Tibial nerve (tissue), 4 donors: ENCODE data around the gene SYT5. TPM values are rescaled to one million over a fixed set of nuclear protein-coding genes. Genes with fewer than 3 reads are reported as not detected.

Source experiments
- DNase-seq, 2 donors: peaks; one replicate each; pipeline ENCODE4 v3.0.0-alpha.2; 2019; ENCODE audit warnings: low spot score in 2 of 2
- H3K27ac ChIP-seq, 4 donors: fragments of 200-600 bp; sonication (generic) in 3 of 4; one replicate each; pipeline ENCODE4 v1.5.1; 2017 to 2019; ENCODE audit warnings: mild to moderate bottlenecking in 1 of 4
- H3K27me3 ChIP-seq, 2 donors: fragments of 200-600 bp; sonication (generic) in 1 of 2; one replicate each; pipeline versions ENCODE4 v1.5.1 to v1.6.0; 2017 to 2019
- H3K36me3 ChIP-seq, 3 donors: fragments of 200-600 bp; sonication (generic); one replicate each; pipeline ENCODE4 v1.5.1; 2018 to 2019
- H3K4me1 ChIP-seq, 4 donors: fragments of 200-600 bp; sonication (generic) in 3 of 4; one replicate each; pipeline ENCODE4 v1.5.1; 2017 to 2019
- H3K4me3 ChIP-seq, 4 donors: fragments of 200-600 bp; sonication (generic) in 3 of 4; one replicate each; pipeline ENCODE4 v1.5.1; 2017 to 2019; ENCODE audit warnings: mild to moderate bottlenecking in 1 of 4, moderate library complexity in 1 of 4
- H3K9me3 ChIP-seq, 4 donors: fragments of 200-600 bp; sonication (generic) in 3 of 4; one replicate each; pipeline ENCODE4 v1.5.1; 2017 to 2019
- EP300 ChIP-seq, 2 donors: sonication (generic); formaldehyde crosslinking; IDR thresholded peaks; one replicate each; pipeline ENCODE4 v1.6.1; 2017; ENCODE audit warnings: antibody characterized with exemption in 2 of 2, mild to moderate bottlenecking in 1 of 2
- POLR2A ChIP-seq, 2 donors: fragments of 450-650 bp; IDR thresholded peaks; one replicate each; pipeline ENCODE4 v1.6.1; 2017; ENCODE audit warnings: antibody characterized with exemption in 2 of 2, mild to moderate bottlenecking in 2 of 2, moderate library complexity in 2 of 2
- WGBS, 2 donors: methylation state at CpG; one replicate each; pipeline ENCODE4 v1.1.5; 2018; 5-methylcytosine and 5-hydroxymethylcytosine counted together
- total RNA-seq, 4 donors: library from RNA; depleted of rRNA; stranded (reverse); fragments of >200 nt; gene quantifications; one replicate each; pipeline ENCODE4 v1.1.0, GENCODE V29; 2016
- TF ChIP-seq, protein P1 (sequence below), 5 experiments: fragments of 200-600 bp in 3 of 5; fragments of 450-650 bp in 2 of 5; sonication (generic) in 3 of 5; IDR thresholded peaks; one replicate each; pipeline ENCODE4 v1.5.1; 2016 to 2019; ENCODE audit warnings: antibody characterized with exemption in 5 of 5, mild to moderate bottlenecking in 3 of 5, moderate library complexity in 2 of 5

Gene SYT5
- total RNA-seq, 4 donors from 2014 or later: not detected

DNA sequence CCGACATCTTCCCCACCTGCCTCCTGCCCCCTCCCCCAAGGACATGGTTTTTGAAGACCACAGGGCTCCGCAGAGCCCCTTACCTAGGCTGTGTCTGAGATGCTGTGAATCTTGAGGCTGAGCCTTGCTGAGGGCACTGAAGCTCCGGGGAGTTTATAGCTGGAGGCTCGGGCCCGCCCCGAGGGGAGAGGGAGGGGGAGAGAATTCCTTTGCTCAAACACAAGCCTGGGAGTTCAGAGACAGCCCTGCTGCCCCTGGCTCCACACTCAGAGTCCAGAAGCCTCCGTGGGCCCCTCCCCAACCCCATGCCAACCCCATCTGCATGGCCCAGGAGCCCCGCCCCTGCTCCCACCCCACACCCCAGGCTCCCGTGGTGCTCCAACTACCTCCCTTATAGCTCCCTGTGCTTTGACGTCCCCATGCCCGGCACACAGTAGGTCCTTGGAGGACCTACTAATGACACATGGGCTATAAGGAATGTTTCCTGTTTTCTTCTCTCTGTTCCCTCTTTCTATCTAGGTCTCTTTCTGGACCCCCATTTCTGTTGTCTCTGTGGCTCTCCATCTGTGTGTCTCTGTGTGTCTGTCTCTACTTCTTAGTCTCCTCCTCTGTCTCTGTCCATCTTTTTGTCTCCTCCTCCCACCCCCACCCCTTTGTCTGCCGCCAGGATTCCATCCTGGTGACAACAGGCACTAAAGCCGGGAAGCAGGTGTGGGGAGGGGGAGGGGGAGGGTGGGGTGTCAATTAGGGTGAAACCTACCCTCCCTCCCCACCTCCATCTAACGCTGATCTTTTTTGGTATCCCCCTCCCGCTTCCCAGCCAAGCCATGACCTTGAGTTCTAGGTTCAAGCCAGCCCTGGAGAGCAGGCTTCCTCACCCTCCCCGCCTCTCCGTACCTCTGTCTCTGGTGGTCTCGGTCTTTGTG, 30.7 kb downstream of the SYT5 start, which contains the start of gene TNNT1:
Gene TNNT1 (minus strand): TSS at position 129 of the 926 bp plus-strand sequence. CDS start 2,049 bp downstream, outside the sequence.
- Histone ChIP-seq H3K27me3 (peaks cover 0 to 84% of the 10 kb centered on the region in 2 donors), H3K4me3 (no peak within 1 kb of the TSS)
- no peak for TF ChIP-seq EP300 (IDR thresholded peaks at IDR 0.05)
- TF ChIP-seq, protein P1, sequence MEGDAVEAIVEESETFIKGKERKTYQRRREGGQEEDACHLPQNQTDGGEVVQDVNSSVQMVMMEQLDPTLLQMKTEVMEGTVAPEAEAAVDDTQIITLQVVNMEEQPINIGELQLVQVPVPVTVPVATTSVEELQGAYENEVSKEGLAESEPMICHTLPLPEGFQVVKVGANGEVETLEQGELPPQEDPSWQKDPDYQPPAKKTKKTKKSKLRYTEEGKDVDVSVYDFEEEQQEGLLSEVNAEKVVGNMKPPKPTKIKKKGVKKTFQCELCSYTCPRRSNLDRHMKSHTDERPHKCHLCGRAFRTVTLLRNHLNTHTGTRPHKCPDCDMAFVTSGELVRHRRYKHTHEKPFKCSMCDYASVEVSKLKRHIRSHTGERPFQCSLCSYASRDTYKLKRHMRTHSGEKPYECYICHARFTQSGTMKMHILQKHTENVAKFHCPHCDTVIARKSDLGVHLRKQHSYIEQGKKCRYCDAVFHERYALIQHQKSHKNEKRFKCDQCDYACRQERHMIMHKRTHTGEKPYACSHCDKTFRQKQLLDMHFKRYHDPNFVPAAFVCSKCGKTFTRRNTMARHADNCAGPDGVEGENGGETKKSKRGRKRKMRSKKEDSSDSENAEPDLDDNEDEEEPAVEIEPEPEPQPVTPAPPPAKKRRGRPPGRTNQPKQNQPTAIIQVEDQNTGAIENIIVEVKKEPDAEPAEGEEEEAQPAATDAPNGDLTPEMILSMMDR (IDR thresholded peaks at IDR 0.05): no peak
- TF ChIP-seq POLR2A (IDR thresholded peaks at IDR 0.05): no peak

GRCh38 chr19:55147545-55148251, 32.4 kb downstream of the SYT5 start:
- H3K4me1 ChIP-seq: peaks cover 0 to 15% (median 0%) of the 10 kb centered on the region in 4 donors
- TF ChIP-seq, protein P1 (IDR thresholded peaks at IDR 0.05): no peak
- no peak for TF ChIP-seq POLR2A (IDR thresholded peaks at IDR 0.05)
- no peak for TF ChIP-seq EP300 (IDR thresholded peaks at IDR 0.05)
- 30 to 35% methylated on average over 6 of the region's 9 CpGs for WGBS, 2 donors
- H3K9me3 ChIP-seq: peaks cover 0 to 9% (median 0%) of the 10 kb centered on the region in 4 donors
- H3K36me3 ChIP-seq: no peaks in the 10 kb centered on the region
- DNase-seq: no peak
- H3K27me3 ChIP-seq: peaks cover 0 to 84% of the 10 kb centered on the region in 2 donors
- H3K4me3 ChIP-seq: no peak overlapping the region
- H3K27ac ChIP-seq: no peak overlapping the region

More for the DNA sequence above, 30.7 kb downstream of the SYT5 start, which contains the start of gene TNNT1:
- H3K9me3 ChIP-seq: peaks cover 0 to 9% (median 0%) of the 10 kb centered on the region in 4 donors
- H3K4me1 ChIP-seq: peaks cover 0 to 15% (median 0%) of the 10 kb centered on the region in 4 donors
- no peak within 1 kb of the TSS for H3K27ac ChIP-seq
- no peaks in the 10 kb centered on the region for H3K36me3 ChIP-seq
- no peak for DNase-seq
- 10 to 11% methylated on average over 17 to 18 of the region's 18 CpGs for WGBS, 2 donors

- Histone ChIP-seq H3K27ac (no peak overlapping the region), H3K36me3 (no peaks in the 10 kb centered on the region), H3K4me1 (peaks cover 0 to 15% (median 0%) of the 10 kb centered on the region in 4 donors), H3K9me3 (peaks cover 0 to 3% (median 0%) of the 10 kb centered on the region in 4 donors), H3K27me3 (peaks cover 2 to 92% of the 10 kb centered on the region in 2 donors), H3K4me3 (no peak overlapping the region)
- WGBS, 2 donors: 0 to 1% methylated on average over 4 to 27 of the region's 27 CpGs
- DNase-seq: no peak
- no peak for TF ChIP-seq EP300 (IDR thresholded peaks at IDR 0.05)
- TF ChIP-seq, protein P1 (IDR thresholded peaks at IDR 0.05): no peak
- TF ChIP-seq POLR2A (IDR thresholded peaks at IDR 0.05): no peak
Observed at GRCh38 chr19:55146705-55147273, 33.3 kb downstream of the SYT5 start.

DNA sequence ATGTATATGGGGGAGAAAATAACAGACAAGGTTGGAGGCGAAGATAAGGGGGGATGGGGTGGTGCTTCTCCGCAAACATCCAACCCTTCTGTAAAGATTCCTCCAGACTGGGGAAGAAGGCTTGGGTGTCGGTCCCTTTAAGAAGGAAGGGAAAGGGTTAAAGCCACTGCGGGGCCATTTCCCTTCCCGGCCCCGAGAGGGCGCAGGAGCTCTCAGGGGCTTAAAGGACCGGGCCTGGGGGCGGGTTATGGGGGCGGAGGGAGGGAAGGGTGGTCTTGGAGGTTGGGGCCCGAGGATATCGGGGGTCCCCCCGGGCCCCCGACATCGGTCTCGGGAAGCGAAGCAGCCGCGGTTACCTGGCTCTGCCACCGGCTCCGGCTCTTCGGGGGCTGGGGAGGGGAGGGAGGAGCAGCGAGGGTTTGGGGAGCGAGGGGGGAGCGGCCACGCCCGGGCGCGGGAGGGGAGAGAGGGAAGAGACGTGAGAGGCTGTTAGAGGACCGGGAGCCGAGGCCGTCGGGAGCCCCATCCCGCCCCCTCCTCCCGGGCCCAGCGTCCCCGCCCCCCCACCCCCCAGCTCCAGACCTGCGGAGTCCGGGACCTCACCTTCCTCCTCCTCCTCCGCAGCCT, 33.9 kb downstream of the SYT5 start:
- TF ChIP-seq EP300 (IDR thresholded peaks at IDR 0.05): no peak
- no peak for TF ChIP-seq POLR2A (IDR thresholded peaks at IDR 0.05)
- TF ChIP-seq, protein P1 (IDR thresholded peaks at IDR 0.05): no peak
- Histone ChIP-seq H3K4me3 (no peak overlapping the region), H3K9me3 (no peaks in the 10 kb centered on the region), H3K27ac (no peak overlapping the region), H3K4me1 (peaks cover 0 to 16% (median 0%) of the 10 kb centered on the region in 4 donors), H3K36me3 (no peaks in the 10 kb centered on the region), H3K27me3 (peaks cover 2 to 98% of the 10 kb centered on the region in 2 donors)
- WGBS, 2 donors: 1 to 2% methylated on average over 36 to 39 of the region's 41 CpGs
- no peak for DNase-seq
